ENCODE data around the gene POU2F2. TPM values are rescaled to one million over a fixed set of nuclear protein-coding genes. Genes with fewer than 3 reads are reported as not detected.

Gene POU2F2
- total RNA-seq, 1 experiment from 2014 or later: 0.89 TPM

DNA sequence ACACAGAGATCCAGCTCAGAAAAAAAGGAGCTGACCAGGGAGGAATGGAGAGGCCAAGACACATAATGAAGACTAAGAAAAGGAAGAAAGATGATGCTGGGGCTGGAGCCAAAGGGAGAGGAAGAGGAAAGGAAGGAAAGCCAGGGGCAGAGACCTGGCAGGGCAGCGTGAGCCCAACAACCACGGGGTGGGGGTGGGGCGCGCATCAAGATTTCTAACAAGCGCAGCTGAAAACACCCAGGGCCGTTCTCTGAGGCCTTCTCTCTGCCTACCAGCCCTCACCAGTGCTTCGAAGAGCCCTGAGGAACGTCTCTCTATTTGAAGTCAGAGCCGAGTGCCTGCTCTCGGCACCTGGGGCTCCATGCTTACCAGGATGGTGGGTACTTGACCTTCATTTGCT is 23.6 kb upstream of the POU2F2 start:
- Histone ChIP-seq H3K27me3 (ENCODE audit: insufficient read depth, low read length) (peaks cover 27% of the 10 kb centered on the region), H3K79me2 (ENCODE audit: insufficient read depth, low read length) (no peaks in the 10 kb centered on the region), H3K9me3 (ENCODE audit: control insufficient read depth in 1 of 2, insufficient read depth in 1 of 2, low read depth in 1 of 2, low read length in 2 of 2) (no peaks in the 10 kb centered on the region), H3K4me3 (replicated peaks in 1 of 2; ENCODE audit: low read depth in 1 of 2, low read length in 2 of 2) (no peak overlapping the region), H3K36me3 (ENCODE audit: control insufficient read depth in 1 of 2, insufficient read depth in 2 of 2, low read length in 2 of 2) (no peaks in the 10 kb centered on the region), H3K4me1 (ENCODE audit: control insufficient read depth in 1 of 2, insufficient read depth in 2 of 2, low read length in 2 of 2) (no peaks in the 10 kb centered on the region), H3K9ac (ENCODE audit: low read length) (no peak overlapping the region), H3K9me2 (ENCODE audit: insufficient read depth) (no peaks in the 10 kb centered on the region), H4K20me1 (ENCODE audit: insufficient read depth) (no peaks in the 10 kb centered on the region), H3K4me2 (ENCODE audit: low read length) (no peak overlapping the region), H2AFZ (ENCODE audit: low read depth, low read length, poor library complexity, severe bottlenecking) (no peak overlapping the region), H3K27ac (ENCODE audit: low read depth, low read length) (no peak overlapping the region)
- ChIA-PET RAD21 (ENCODE audit: low non-redundant PET in 1 of 2, low total read pairs in 2 of 2, uncharacterized antibody in 2 of 2, unreplicated experiment in 2 of 2) (no interaction called here), POLR2A (no interaction called here), CTCF (no interaction called here)
- no TSS peak for BruUV-seq (replicated peaks)
- no peak for ATAC-seq
- no peak for DNase-seq (ENCODE audit: low read depth, low spot score)
- intact Hi-C loops (cut with micrococcal nuclease): no loop called here
- TF ChIP-seq, protein P1, sequence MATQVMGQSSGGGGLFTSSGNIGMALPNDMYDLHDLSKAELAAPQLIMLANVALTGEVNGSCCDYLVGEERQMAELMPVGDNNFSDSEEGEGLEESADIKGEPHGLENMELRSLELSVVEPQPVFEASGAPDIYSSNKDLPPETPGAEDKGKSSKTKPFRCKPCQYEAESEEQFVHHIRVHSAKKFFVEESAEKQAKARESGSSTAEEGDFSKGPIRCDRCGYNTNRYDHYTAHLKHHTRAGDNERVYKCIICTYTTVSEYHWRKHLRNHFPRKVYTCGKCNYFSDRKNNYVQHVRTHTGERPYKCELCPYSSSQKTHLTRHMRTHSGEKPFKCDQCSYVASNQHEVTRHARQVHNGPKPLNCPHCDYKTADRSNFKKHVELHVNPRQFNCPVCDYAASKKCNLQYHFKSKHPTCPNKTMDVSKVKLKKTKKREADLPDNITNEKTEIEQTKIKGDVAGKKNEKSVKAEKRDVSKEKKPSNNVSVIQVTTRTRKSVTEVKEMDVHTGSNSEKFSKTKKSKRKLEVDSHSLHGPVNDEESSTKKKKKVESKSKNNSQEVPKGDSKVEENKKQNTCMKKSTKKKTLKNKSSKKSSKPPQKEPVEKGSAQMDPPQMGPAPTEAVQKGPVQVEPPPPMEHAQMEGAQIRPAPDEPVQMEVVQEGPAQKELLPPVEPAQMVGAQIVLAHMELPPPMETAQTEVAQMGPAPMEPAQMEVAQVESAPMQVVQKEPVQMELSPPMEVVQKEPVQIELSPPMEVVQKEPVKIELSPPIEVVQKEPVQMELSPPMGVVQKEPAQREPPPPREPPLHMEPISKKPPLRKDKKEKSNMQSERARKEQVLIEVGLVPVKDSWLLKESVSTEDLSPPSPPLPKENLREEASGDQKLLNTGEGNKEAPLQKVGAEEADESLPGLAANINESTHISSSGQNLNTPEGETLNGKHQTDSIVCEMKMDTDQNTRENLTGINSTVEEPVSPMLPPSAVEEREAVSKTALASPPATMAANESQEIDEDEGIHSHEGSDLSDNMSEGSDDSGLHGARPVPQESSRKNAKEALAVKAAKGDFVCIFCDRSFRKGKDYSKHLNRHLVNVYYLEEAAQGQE (IDR thresholded peaks at IDR 0.05; ENCODE audit: low read depth): no peak
- TF ChIP-seq EZH2phosphoT487 (IDR thresholded peaks at IDR 0.05; ENCODE audit: borderline replicate concordance) (no peak), ZNF274 (IDR thresholded peaks at IDR 0.05; ENCODE audit: low read depth, low read length) (no peak), POLR2A (IDR thresholded peaks at IDR 0.05; ENCODE audit: borderline replicate concordance, extremely low read depth, insufficient read depth, insufficient read length) (no peak), POLR2AphosphoS5 (IDR thresholded peaks at IDR 0.05; ENCODE audit: low read depth, low read length) (no peak), ZFX (IDR thresholded peaks at IDR 0.05) (no peak), EZH2 (IDR thresholded peaks at IDR 0.05) (no peak), TCF7L2 (IDR thresholded peaks at IDR 0.05; ENCODE audit: borderline replicate concordance, extremely low read depth, insufficient read depth, insufficient read length) (no peak), JUND (IDR thresholded peaks at IDR 0.05) (no peak), SIN3A (IDR thresholded peaks at IDR 0.05; ENCODE audit: low read depth) (no peak), SP1 (IDR thresholded peaks at IDR 0.05; ENCODE audit: low read depth) (no peak)
- TF ChIP-seq, protein P2, sequence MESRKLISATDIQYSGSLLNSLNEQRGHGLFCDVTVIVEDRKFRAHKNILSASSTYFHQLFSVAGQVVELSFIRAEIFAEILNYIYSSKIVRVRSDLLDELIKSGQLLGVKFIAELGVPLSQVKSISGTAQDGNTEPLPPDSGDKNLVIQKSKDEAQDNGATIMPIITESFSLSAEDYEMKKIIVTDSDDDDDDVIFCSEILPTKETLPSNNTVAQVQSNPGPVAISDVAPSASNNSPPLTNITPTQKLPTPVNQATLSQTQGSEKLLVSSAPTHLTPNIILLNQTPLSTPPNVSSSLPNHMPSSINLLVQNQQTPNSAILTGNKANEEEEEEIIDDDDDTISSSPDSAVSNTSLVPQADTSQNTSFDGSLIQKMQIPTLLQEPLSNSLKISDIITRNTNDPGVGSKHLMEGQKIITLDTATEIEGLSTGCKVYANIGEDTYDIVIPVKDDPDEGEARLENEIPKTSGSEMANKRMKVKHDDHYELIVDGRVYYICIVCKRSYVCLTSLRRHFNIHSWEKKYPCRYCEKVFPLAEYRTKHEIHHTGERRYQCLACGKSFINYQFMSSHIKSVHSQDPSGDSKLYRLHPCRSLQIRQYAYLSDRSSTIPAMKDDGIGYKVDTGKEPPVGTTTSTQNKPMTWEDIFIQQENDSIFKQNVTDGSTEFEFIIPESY (IDR thresholded peaks at IDR 0.05; ENCODE audit: extremely low read depth, insufficient replicate concordance, low read length): no peak
